GM12874 (cell line): Measurements from ENCODE around the gene GABRG2.

Experiments used
- CTCF ChIP-seq: IDR thresholded peaks from 2 replicates; pipeline ENCODE4 v1.5.1; 2011; ENCODE audit warnings: low read depth, mild to moderate bottlenecking, control low read depth, low read length, moderate library complexity; ENCODE audit not compliant: insufficient read depth

Gene GABRG2

GRCh38 chr5:162068412-162068811, 839 bp downstream of the GABRG2 start:
- TF ChIP-seq CTCF: no peak

GRCh38 chr5:162068936-162069335, 1.4 kb downstream of the GABRG2 start:
- no peak for TF ChIP-seq CTCF

GRCh38 chr5:162078805-162079204, 11.2 kb downstream of the GABRG2 start:
- TF ChIP-seq CTCF: no peak

GRCh38 chr5:162091336-162091735, 23.8 kb downstream of the GABRG2 start:
- TF ChIP-seq CTCF: no peak

GRCh38 chr5:162096448-162096847, 28.9 kb downstream of the GABRG2 start:
- no peak for TF ChIP-seq CTCF

GRCh38 chr5:162107591-162107990, 40.0 kb downstream of the GABRG2 start:
- no peak for TF ChIP-seq CTCF

GRCh38 chr5:162119801-162120200, 52.2 kb downstream of the GABRG2 start:
- TF ChIP-seq CTCF: no peak

- TF ChIP-seq CTCF: no peak
Measured at GRCh38 chr5:162128117-162128516, 60.5 kb downstream of the GABRG2 start.
